NCI-H2107 treated with DMSO at 0.1 percent for 48 hours (cell line): ENCODE data around the gene NME4.
"Not testable (repeated sequence)": the region's sequence is repeated elsewhere in the genome, so short reads cannot be mapped to it uniquely, and the experiment has no call there.

Experiments
- DNase-seq: peaks from one replicate; lab custom pipeline; 2025; ENCODE audit not compliant: unreplicated experiment; lab: John Stamatoyannopoulos, UW

Gene NME4

GRCh38 chr16:375927-376816 is 20.8 kb upstream of the NME4 start:
- no peak for DNase-seq

- no peak for DNase-seq
Measured at GRCh38 chr16:376817-377418, 20.1 kb upstream of the NME4 start.

- no peak for DNase-seq
Measured at GRCh38 chr16:377419-377951, 19.5 kb upstream of the NME4 start.

- DNase-seq: not testable (repeated sequence)
Measured at GRCh38 chr16:378113-378820, 18.7 kb upstream of the NME4 start.

- DNase-seq: no peak
Measured at GRCh38 chr16:378821-379182, 18.2 kb upstream of the NME4 start.

GRCh38 chr16:379183-379960 is 17.6 kb upstream of the NME4 start:
- DNase-seq: peak; percentile 95

GRCh38 chr16:379961-380761 is 16.8 kb upstream of the NME4 start:
- no peak for DNase-seq

- no peak for DNase-seq
Measured at GRCh38 chr16:380762-381011, 16.3 kb upstream of the NME4 start.

GRCh38 chr16:381012-381788 is 15.8 kb upstream of the NME4 start:
- no peak for DNase-seq

GRCh38 chr16:381789-382717 is 14.9 kb upstream of the NME4 start, which contains the start of gene PGAP6:
TSS of gene PGAP6 (minus strand) at chr16:381978. CDS start at chr16:381821, 157 bp downstream.
- DNase-seq: no peak

GRCh38 chr16:383326-384051 is 13.5 kb upstream of the NME4 start:
- DNase-seq: no peak

- no peak for DNase-seq
Measured at GRCh38 chr16:386641-387156, 10.3 kb upstream of the NME4 start.

- DNase-seq: not testable (repeated sequence)
Measured at GRCh38 chr16:387761-388666, 9.0 kb upstream of the NME4 start.

GRCh38 chr16:389352-389751 is 7.6 kb upstream of the NME4 start:
- DNase-seq: no peak

GRCh38 chr16:391885-392335 is 5.1 kb upstream of the NME4 start:
- no peak for DNase-seq

- no peak for DNase-seq
Measured at GRCh38 chr16:392450-393030, 4.5 kb upstream of the NME4 start.
